CD4-positive, alpha-beta T cell treated with Interleukin-6 at 100 ng/mL for 8 hours (primary cell): ENCODE results near the gene GALK1.

Experiments
- DNase-seq: peaks from one replicate; pipeline ENCODE4 v3.0.0-alpha.2; 2020; ENCODE audit warnings: mixed read lengths, low spot score

Gene GALK1

GRCh38 chr17:75724016-75725003, 40.7 kb downstream of the GALK1 start:
- DNase-seq: no peak

- no peak for DNase-seq
Observed at GRCh38 chr17:75723171-75723930, 41.6 kb downstream of the GALK1 start.

GRCh38 chr17:75722542-75723095, 42.4 kb downstream of the GALK1 start:
- DNase-seq: no peak

- DNase-seq: no peak
Observed at GRCh38 chr17:75722076-75722475, 42.9 kb downstream of the GALK1 start.

- no peak for DNase-seq
Observed at GRCh38 chr17:75721463-75722011, 43.5 kb downstream of the GALK1 start.

GRCh38 chr17:75720656-75721462, 44.1 kb downstream of the GALK1 start, which contains the start of gene ITGB4:
Gene ITGB4, plus strand, starts transcription at chr17:75721459. Its CDS starts 3,245 bp downstream, at chr17:75724704.
- DNase-seq: peak; percentile 71

GRCh38 chr17:75719732-75720131, 45.3 kb downstream of the GALK1 start:
- no peak for DNase-seq

- DNase-seq: no peak
Observed at GRCh38 chr17:75712446-75712845, 52.5 kb downstream of the GALK1 start.
